PFSK-1 (cell line): ENCODE data around the gene SIGLEC1.

ENCODE experiments used
- FOXP2 ChIP-seq: optimal IDR thresholded peaks from 2 replicates; pipeline ENCODE3; 2011; ENCODE audit warnings: borderline replicate concordance, control low read depth, inconsistent platforms; ENCODE audit not compliant: insufficient read depth; ENCODE audit errors: extremely low read length, extremely low read depth
- POLR2AphosphoS5 ChIP-seq: IDR thresholded peaks from 2 replicates; pipeline ENCODE4 v1.6.1; 2012; ENCODE audit warnings: low read depth, mild to moderate bottlenecking, control low read depth, low read length, moderate library complexity
- REST ChIP-seq, 2 experiments: IDR thresholded peaks; 2 replicates each; pipeline versions ENCODE4 v1.6.1 to v1.8.0; 2011 to 2012; ENCODE audit warnings: low read depth in 2 of 2, low read length in 2 of 2, control low read depth in 1 of 2, inconsistent platforms in 1 of 2, mild to moderate bottlenecking in 1 of 2, moderate library complexity in 1 of 2; ENCODE audit not compliant: insufficient read depth in 1 of 2
- SIN3A ChIP-seq: IDR thresholded peaks from 2 replicates; pipeline ENCODE4 v1.6.1; 2012; ENCODE audit warnings: mild to moderate bottlenecking, low read length, moderate library complexity, borderline replicate concordance; ENCODE audit not compliant: insufficient read depth

GRCh38 chr20:3673221-3674070 is 39.0 kb downstream of the SIGLEC1 start:
- TF ChIP-seq POLR2AphosphoS5: no peak
- TF ChIP-seq SIN3A: no peak
- TF ChIP-seq REST (IDR thresholded peaks at IDR 0.05; ENCODE audit: insufficient read depth in 1 of 2, low read depth in 2 of 2, low read length in 2 of 2): no peak
- no peak for TF ChIP-seq FOXP2
